B cell (primary cell): ENCODE measurements around the gene SMARCAD1. TPM values are rescaled to one million over a fixed set of nuclear protein-coding genes. Genes with fewer than 3 reads are reported as not detected.

ENCODE experiments used
- ATAC-seq: fragments of 200-7000 bp; cut with Tn5 transposase; one replicate; pipeline ENCODE4 v1.10.0; 2021; ENCODE audit warnings: low read depth, mild to moderate bottlenecking, moderate number of reproducible peaks, moderate library complexity
- CTCF ChIA-PET: fragments of 350-600 bp; sonication (Branson Sonifier 250); formaldehyde crosslinking; loops from one replicate; lab custom pipeline; 2021; ENCODE audit warnings: antibody characterized with exemption, inconsistent platforms; lab: Charles Lee
- POLR2A ChIA-PET: fragments of 350-600 bp; sonication (Branson Sonifier 250); formaldehyde crosslinking; loops from one replicate; lab custom pipeline; 2021; ENCODE audit warnings: antibody characterized with exemption; lab: Charles Lee
- DNase-seq: peaks from one replicate; pipeline ENCODE4 v3.0.0; 2013
- H2AFZ ChIP-seq: 2 replicates; pipeline ENCODE4 v1.6.1; 2012; ENCODE audit warnings: mild to moderate bottlenecking, low read depth, low read length; ENCODE audit not compliant: insufficient read depth, poor library complexity, severe bottlenecking
- H3K27ac ChIP-seq, 2 donors: 1 replicate in 1 of 2; 2 replicates in 1 of 2; pipeline ENCODE4 v1.5.1; 2012 to 2013; ENCODE audit warnings: low read length in 2 of 2, mild to moderate bottlenecking in 2 of 2, moderate library complexity in 1 of 2
- H3K27me3 ChIP-seq, 4 experiments: fragments of 200-600 bp in 1 of 4; sonication (generic) in 1 of 4; replicated peaks in 1 of 4; 1 replicate in 2 of 4; 2 replicates in 2 of 4; pipeline versions ENCODE4 v1.6.1 to v1.7.0; 2013 to 2016; ENCODE audit warnings: low read length in 3 of 4, mild to moderate bottlenecking in 2 of 4, mixed read lengths in 1 of 4, moderate library complexity in 1 of 4; ENCODE audit not compliant: insufficient read depth in 4 of 4, control insufficient read depth in 3 of 4; ENCODE audit errors: control extremely low read depth in 1 of 4
- H3K36me3 ChIP-seq, 2 experiments: replicated peaks in 1 of 2; 1 replicate in 1 of 2; 2 replicates in 1 of 2; pipeline versions ENCODE4 v1.6.1 to v1.7.1; 2013; ENCODE audit warnings: low read length in 1 of 2; ENCODE audit not compliant: insufficient read depth in 2 of 2, control insufficient read depth in 1 of 2; ENCODE audit errors: control extremely low read depth in 1 of 2, extremely low read depth in 1 of 2
- H3K4me1 ChIP-seq, 2 donors: fragments of 200-600 bp in 1 of 2; sonication (generic) in 1 of 2; 1 replicate in 1 of 2; 2 replicates in 1 of 2; pipeline versions ENCODE4 v1.5.1 to v1.6.1; 2013 to 2017; ENCODE audit warnings: low read length in 2 of 2; ENCODE audit not compliant: control insufficient read depth in 2 of 2, insufficient read depth in 2 of 2
- H3K4me2 ChIP-seq: replicated peaks from 2 replicates; pipeline ENCODE3; 2012; ENCODE audit warnings: mild to moderate bottlenecking, low read depth, low read length; ENCODE audit not compliant: poor library complexity, severe bottlenecking
- H3K4me3 ChIP-seq, 5 experiments: fragments of 200-600 bp in 1 of 5; sonication (generic) in 1 of 5; 1 replicate in 3 of 5; 2 replicates in 2 of 5; pipeline versions ENCODE4 v1.5.1 to v1.7.0; 2011 to 2016; ENCODE audit warnings: low read length in 4 of 5, mild to moderate bottlenecking in 4 of 5, low read depth in 2 of 5, control low read depth in 1 of 5, moderate library complexity in 1 of 5; ENCODE audit not compliant: insufficient read depth in 1 of 5; ENCODE audit errors: control extremely low read depth in 1 of 5, extremely low read depth in 1 of 5
- H3K79me2 ChIP-seq: fragments of 200-600 bp; sonication (generic); one replicate; pipeline ENCODE4 v1.6.0; 2016; ENCODE audit warnings: low read length; ENCODE audit not compliant: control insufficient read depth, insufficient read depth
- H3K9ac ChIP-seq: fragments of 200-600 bp; sonication (generic); 2 replicates; pipeline ENCODE4 v1.6.1; 2017; ENCODE audit warnings: mild to moderate bottlenecking, low read length, moderate library complexity
- H3K9me3 ChIP-seq, 3 donors: one replicate each; pipeline versions ENCODE4 v1.6.1 to v1.7.1; 2013; ENCODE audit warnings: low read length in 2 of 3; ENCODE audit not compliant: control insufficient read depth in 2 of 3, insufficient read depth in 1 of 3; ENCODE audit errors: control extremely low read depth in 1 of 3
- H4K20me1 ChIP-seq: 2 replicates; pipeline ENCODE4 v1.6.0; 2012; ENCODE audit warnings: mild to moderate bottlenecking, low read length; ENCODE audit not compliant: insufficient read depth, control insufficient read depth, poor library complexity, severe bottlenecking
- H3K27ac Mint-ChIP-seq: one replicate; pipeline ENCODE4 v1.8.0; 2021; ENCODE audit warnings: mixed read lengths
- H3K27me3 Mint-ChIP-seq: one replicate; pipeline ENCODE4 v1.8.0; 2021; ENCODE audit warnings: mixed read lengths
- H3K4me1 Mint-ChIP-seq: one replicate; pipeline ENCODE4 v1.8.0; 2021; ENCODE audit warnings: mixed read lengths
- H3K4me3 Mint-ChIP-seq: one replicate; pipeline ENCODE4 v1.8.0; 2021; ENCODE audit warnings: mixed read lengths
- H3K9me3 Mint-ChIP-seq: one replicate; pipeline ENCODE4 v1.8.0; 2022; ENCODE audit warnings: mixed read lengths; ENCODE audit not compliant: insufficient read depth
- EZH2 ChIP-seq: IDR thresholded peaks from 2 replicates; pipeline ENCODE4 v1.6.1; 2012; ENCODE audit warnings: borderline replicate concordance, low read depth, mild to moderate bottlenecking, moderate library complexity, low read length; ENCODE audit not compliant: insufficient read depth, poor library complexity, severe bottlenecking
- WGBS: methylation state at CpG from one replicate; pipeline ENCODE4 v1.1.5; 2013; ENCODE audit warnings: missing lambda C conversion rate; ENCODE audit not compliant: insufficient coverage; 5-methylcytosine and 5-hydroxymethylcytosine counted together
- intact Hi-C: fragments of 100-400 bp; cut with micrococcal nuclease; formaldehyde crosslinking; loops from one replicate; pipeline ENCODE4 v1.10.0; 2022
- polyA plus RNA-seq: library from polyadenylated mRNA; depleted of rRNA; stranded (reverse); fragments of >200 nt; gene quantifications from 2 replicates; pipeline ENCODE4 v1.2.3, GENCODE V29; 2012
- total RNA-seq, 2 donors: library from RNA; stranded (reverse); fragments of 120-200 nt in 1 of 2; gene quantifications; 1 replicate in 1 of 2; 2 replicates in 1 of 2; pipeline versions ENCODE4 v1.2.3 to v1.2.4, GENCODE V29; 2013 to 2022
- TF ChIP-seq, protein P1 (sequence below): fragments of 200-600 bp; IDR thresholded peaks from one replicate; pipeline ENCODE4 v1.8.0; 2022; ENCODE audit warnings: antibody characterized with exemption, mild to moderate bottlenecking

Gene SMARCAD1
- total and polyA plus RNA-seq, 2 donors (not counting 1 experiment from before 2014, with no cell fraction given) = 8.2 to 26.7 TPM

DNA sequence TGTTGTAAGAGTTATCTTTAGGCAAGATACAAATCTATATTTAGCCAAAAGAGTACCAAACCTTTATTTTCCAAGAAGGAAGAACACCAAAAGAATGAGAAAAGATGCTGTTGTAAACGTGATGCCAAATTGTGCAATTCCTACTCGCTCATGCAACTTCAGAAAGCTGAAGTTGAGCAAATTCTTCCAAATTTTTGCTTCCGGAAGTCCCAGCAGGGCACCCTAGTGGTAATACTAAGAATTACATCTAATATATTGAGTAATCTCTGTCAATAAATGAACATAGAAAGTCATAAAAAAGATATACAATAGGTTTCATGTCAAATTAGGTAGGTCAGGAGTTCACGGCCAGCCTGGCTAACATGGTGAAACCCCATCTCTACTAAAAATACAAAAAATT, 36.0 kb upstream of the SMARCAD1 start:
- CTCF ChIA-PET = no interaction called here
- intact Hi-C loops = no loop called here

DNA sequence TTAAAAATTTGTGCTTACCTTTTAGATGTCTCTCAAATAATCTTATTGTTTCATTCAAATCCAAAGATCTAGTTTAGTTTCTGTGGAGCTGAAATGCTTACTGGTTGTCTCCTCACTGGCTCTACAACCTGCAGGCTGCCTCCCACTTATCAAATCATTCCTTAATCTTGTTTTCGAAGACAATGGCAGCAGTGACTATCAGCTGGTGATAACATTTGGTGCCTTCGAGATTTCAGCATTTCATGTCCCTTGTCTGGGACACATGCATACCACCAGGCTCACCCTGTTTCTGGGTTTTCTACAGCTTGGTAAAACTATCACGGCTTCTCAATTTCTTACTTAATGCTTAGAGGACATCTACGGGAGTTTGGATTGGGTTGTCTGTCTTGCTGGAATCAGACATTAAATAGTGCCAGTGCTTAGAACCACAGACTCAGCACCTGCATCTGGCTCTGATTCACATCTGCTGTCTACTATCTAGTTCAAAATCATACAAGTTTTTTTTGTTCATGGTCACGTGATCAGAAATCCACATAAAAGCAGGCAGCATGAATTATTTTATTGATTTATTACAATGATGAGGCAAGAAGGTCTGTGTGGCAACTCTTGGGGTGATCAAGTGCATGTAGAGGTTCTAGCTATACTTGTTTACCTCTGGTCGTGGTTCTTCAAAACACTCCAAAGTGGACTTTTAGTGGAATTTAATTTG, 32.0 kb upstream of the SMARCAD1 start:
- no peaks in the 10 kb centered on the region for H3K4me1 Mint-ChIP-seq
- H3K9me3 Mint-ChIP-seq = no peaks in the 10 kb centered on the region
- intact Hi-C loops = no loop called here
- 81% methylated on average over 2 of the region's 6 CpGs for WGBS
- Histone ChIP-seq H3K79me2 (no peaks in the 10 kb centered on the region), H3K9ac (no peak overlapping the region), H4K20me1 (no peaks in the 10 kb centered on the region), H3K27me3 (no peaks in the 10 kb centered on the region), H3K9me3 (peaks cover 0 to 1% (median 0%) of the 10 kb centered on the region in 3 donors), H3K36me3 (no peaks in the 10 kb centered on the region), H3K27ac (no peak overlapping the region), H3K4me3 (no peak overlapping the region), H3K4me1 (no peaks in the 10 kb centered on the region), H3K4me2 (no peak overlapping the region), H2AFZ (no peak overlapping the region)
- H3K4me3 Mint-ChIP-seq = no peak overlapping the region
- H3K27me3 Mint-ChIP-seq = peaks cover 18% of the 10 kb centered on the region
- no peak for TF ChIP-seq EZH2
- TF ChIP-seq, protein P1, sequence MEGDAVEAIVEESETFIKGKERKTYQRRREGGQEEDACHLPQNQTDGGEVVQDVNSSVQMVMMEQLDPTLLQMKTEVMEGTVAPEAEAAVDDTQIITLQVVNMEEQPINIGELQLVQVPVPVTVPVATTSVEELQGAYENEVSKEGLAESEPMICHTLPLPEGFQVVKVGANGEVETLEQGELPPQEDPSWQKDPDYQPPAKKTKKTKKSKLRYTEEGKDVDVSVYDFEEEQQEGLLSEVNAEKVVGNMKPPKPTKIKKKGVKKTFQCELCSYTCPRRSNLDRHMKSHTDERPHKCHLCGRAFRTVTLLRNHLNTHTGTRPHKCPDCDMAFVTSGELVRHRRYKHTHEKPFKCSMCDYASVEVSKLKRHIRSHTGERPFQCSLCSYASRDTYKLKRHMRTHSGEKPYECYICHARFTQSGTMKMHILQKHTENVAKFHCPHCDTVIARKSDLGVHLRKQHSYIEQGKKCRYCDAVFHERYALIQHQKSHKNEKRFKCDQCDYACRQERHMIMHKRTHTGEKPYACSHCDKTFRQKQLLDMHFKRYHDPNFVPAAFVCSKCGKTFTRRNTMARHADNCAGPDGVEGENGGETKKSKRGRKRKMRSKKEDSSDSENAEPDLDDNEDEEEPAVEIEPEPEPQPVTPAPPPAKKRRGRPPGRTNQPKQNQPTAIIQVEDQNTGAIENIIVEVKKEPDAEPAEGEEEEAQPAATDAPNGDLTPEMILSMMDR = no peak
- POLR2A ChIA-PET = no interaction called here
- DNase-seq (no peak), ATAC-seq (no peak)
- H3K27ac Mint-ChIP-seq = no peak overlapping the region
- CTCF ChIA-PET = no interaction called here

More for the DNA sequence above, 36.0 kb upstream of the SMARCAD1 start:
- H3K36me3 ChIP-seq = no peaks in the 10 kb centered on the region
- TF ChIP-seq, protein P1 = no peak
- no peak for TF ChIP-seq EZH2
- H2AFZ ChIP-seq = no peak overlapping the region
- no peak overlapping the region for H3K27ac Mint-ChIP-seq
- no peak overlapping the region for H3K4me2 ChIP-seq
- H3K79me2 ChIP-seq = no peaks in the 10 kb centered on the region
- DNase-seq (no peak), ATAC-seq (no peak)
- peaks cover 8% of the 10 kb centered on the region for H3K27me3 Mint-ChIP-seq
- H3K4me3 ChIP-seq = no peak overlapping the region
- no peaks in the 10 kb centered on the region for H3K4me1 Mint-ChIP-seq
- no CpG with 5 or more reads among the region's 4 CpGs for WGBS
- no peaks in the 10 kb centered on the region for H4K20me1 ChIP-seq
- POLR2A ChIA-PET = no interaction called here
- no peak overlapping the region for H3K9ac ChIP-seq
- H3K27ac ChIP-seq = no peak overlapping the region
- H3K4me3 Mint-ChIP-seq = no peak overlapping the region
- no peaks in the 10 kb centered on the region for H3K9me3 Mint-ChIP-seq
- H3K9me3 ChIP-seq = peaks cover 0 to 8% (median 1%) of the 10 kb centered on the region in 3 donors
- H3K27me3 ChIP-seq = no peaks in the 10 kb centered on the region
- H3K4me1 ChIP-seq = no peaks in the 10 kb centered on the region
